HG02970 (cell line): Measurements from ENCODE around the gene INSYN1.
"Not testable (repeated sequence)": the region's sequence is repeated elsewhere in the genome, so short reads cannot be mapped to it uniquely, and the experiment has no call there.

Experiments used
- ATAC-seq: cut with Tn5 transposase; IDR thresholded peaks from one replicate; pipeline ENCODE4 v1.9.1; 2021; ENCODE audit warnings: mild to moderate bottlenecking, moderate library complexity, moderate number of reproducible peaks; ENCODE audit not compliant: unreplicated experiment, low FRiP score

INSYN1 gene

GRCh38 chr15:73750951-73751350 lies 2.2 kb downstream of the INSYN1 start:
- ATAC-seq = no peak

DNA sequence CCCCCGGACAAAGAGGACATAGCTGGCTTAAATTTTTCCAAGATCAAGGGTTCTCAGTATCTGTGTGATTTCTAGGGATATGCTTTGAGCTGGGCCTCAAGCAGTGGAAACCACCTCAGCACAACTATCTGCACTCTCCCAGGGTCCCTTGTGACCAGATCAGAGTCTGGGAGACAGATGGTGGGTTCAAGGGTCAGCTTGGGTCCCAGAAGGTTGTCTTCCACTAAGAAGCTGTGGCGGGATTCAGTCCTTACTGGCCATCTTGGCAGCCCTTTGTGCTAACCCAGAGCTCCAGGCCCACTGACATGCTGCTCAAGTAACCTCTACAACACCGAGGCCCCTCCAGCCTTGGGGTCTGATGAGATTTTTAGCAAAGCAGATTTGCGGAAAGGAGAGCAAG lies 2.7 kb downstream of the INSYN1 start:
- no peak for ATAC-seq

- ATAC-seq = no peak
These were observed 3.2 kb downstream of the INSYN1 start for GRCh38 chr15:73749971-73750370.

GRCh38 chr15:73749533-73749932 lies 3.6 kb downstream of the INSYN1 start:
- no peak for ATAC-seq

- no peak for ATAC-seq
These were observed 4.4 kb downstream of the INSYN1 start for GRCh38 chr15:73748730-73749129.

GRCh38 chr15:73747847-73748590 lies 5.1 kb downstream of the INSYN1 start:
- ATAC-seq = no peak

- ATAC-seq = no peak
These were observed 6.3 kb downstream of the INSYN1 start for GRCh38 chr15:73746883-73747282.

DNA sequence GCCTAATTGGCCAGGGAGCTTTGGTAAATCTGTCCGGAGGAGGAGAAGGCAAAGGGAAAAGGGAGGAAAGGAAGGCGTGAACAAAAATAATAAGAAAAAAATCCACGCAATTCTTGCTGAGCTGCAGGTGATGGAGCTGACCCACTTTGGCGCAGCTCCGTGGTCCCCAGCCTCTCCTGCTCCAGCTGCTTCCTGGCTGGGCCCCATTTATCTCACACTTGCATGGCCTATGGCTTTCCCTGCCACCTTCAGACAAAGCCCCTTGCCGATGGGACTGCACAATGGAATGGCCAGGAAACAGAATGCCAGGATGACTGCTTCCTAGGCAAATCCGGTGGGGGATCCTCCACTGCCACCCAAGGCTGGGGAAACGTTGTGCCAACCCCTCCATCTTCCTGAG lies 6.9 kb downstream of the INSYN1 start:
- ATAC-seq = no peak

DNA sequence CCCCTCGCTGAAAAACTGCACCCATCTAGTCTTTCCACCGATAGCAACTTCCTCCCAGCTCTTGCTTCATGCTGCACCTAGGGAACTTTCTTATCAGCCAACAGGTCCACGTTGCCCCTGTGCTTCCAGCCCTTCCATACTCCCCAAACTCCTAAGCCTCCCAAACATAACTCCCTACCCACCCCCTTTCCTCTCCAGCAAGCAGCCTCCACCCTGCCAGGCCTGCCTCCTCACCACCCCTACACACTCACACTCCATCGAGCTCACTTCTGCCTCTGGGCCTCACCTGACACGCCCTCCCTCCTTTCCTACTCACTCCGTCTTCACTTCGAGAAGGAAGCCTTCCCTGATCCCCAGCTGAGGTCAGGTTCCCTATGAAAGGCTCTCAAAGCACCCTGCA lies 8.1 kb downstream of the INSYN1 start:
- no peak for ATAC-seq

DNA sequence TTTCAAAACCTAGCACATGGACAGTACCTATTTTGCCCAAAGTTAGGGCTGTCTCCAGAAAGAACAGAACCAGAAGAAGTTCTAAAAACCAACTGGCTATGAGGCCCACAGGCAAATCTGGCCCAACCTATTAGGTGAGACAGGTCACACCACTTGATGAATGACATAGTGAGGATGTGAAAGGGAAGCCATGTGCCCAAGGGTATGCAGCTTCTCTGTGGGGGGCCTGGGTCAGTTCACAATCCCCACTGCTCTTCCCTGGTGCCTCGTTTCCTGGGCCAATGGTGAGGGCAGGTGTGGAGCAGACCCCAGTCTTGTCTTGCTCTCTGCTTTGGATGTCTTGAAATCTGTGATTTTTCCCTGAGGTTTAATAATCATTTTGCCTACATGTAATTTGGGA lies 8.9 kb downstream of the INSYN1 start:
- ATAC-seq = no peak

GRCh38 chr15:73741321-73741836 lies 11.8 kb downstream of the INSYN1 start:
- ATAC-seq = no peak

- ATAC-seq = no peak
These were observed 12.8 kb downstream of the INSYN1 start for GRCh38 chr15:73740152-73741048.

- ATAC-seq = no peak
These were observed 15.6 kb downstream of the INSYN1 start for GRCh38 chr15:73737535-73737934.

DNA sequence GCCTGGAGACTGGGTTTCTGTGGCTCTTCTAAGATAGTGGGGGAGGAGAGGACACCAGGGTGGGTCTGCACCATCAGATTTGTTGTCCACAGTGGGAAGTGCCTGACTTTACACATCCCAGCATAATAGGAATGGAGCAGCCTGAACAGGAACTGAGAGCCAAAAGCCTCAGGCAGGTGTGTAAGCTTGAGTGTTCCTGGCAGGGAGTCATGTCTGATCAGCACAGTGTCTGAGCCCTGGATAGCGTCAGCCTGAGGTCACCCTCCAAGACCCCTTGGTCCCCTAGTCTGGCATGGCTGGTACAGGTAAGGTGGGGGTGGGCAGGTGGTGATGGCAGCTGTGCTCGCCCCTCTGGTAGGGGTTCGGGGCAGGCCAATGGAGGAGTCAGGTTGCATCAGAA lies 20.2 kb downstream of the INSYN1 start:
- ATAC-seq = no peak

DNA sequence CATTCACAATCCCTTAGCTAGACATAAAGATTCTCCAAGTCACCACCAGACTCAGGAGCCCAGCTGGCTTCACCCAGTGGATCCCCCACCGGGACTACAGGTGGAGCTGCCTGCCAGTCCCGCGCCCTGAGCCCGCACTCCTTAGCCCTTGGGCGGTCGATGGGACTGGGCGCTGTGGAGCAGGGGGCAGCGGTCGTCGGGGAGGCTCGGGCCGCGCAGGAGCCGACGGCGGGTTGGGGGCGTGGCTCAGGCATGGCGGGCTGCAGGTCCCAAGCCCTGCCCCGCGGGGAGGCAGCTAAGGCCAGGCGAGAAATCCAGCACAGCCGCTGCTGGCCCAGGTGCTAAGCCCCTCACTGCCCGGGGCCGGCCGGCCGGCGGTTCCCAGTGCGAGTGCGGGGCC lies 21.1 kb downstream of the INSYN1 start:
- not testable (repeated sequence) for ATAC-seq

DNA sequence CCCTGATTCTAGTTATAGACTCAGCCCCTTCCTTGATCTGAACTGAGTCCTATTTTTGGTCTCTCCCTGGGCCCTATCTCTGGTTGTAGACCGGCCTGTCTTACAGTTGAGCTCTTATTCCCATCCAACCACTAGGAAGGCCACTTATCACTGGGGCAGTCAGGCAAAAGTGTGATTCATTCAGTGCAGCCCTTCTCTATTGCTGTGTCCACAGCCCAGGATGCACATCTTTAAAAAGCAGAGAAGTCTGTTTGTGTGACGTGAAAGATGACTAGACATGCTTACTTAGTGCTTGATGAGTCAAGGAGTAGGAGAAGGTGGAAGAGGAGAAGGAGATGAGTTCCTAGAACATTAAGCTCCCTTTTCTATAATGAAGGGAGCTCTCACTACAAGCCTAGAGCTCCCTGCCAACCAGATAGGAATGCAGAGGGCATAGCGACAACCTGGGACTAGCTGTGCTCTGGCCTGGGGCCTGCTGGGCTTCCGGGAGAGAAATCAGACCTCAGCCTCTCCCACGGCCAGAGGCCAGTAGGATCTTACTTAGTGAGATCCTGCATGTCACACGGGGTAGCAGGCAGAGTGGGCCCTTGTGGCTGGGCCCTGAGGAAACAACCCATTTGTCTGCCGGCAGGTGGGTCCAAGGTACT lies 25.7 kb downstream of the INSYN1 start:
- no peak for ATAC-seq

DNA sequence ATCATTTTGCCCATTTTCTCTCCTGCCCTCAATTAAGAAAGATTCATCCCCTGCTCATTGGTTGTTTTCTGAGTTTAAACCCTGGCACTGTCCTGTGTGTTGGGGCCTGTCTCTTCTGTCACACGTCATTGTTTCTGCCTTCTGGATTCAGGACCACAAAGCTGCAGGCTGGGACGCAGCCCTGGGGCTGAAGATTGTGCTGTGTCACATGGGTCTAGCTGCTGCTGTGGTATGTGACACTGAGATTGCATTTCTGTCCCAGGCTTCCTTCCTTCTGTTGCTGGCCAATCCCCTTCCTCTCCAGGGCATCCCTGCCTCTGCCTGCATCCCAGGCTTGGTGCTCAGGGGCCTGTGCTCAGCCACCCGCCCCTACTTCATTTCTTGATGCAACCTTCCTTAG lies 28.9 kb downstream of the INSYN1 start:
- no peak for ATAC-seq

DNA sequence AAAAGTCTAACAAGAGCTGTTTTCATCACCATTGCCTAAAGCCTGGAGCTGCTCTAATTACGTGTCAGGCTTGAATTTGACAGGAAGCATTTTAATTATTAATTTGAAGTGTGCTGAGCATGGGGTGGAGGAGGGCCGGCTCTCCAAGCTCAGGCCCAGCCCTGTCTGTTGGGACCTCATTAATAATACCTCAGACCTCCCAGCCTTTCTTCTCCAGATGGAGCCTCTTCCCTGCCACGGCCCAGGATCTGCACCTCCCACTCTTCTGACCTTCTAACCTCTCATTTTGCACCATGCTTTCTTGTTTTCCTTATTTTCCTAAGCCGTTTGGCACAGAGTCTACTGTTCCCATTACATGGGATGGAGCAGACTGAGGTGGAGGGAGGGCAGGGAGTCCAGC lies 30.0 kb downstream of the INSYN1 start:
- ATAC-seq = no peak

DNA sequence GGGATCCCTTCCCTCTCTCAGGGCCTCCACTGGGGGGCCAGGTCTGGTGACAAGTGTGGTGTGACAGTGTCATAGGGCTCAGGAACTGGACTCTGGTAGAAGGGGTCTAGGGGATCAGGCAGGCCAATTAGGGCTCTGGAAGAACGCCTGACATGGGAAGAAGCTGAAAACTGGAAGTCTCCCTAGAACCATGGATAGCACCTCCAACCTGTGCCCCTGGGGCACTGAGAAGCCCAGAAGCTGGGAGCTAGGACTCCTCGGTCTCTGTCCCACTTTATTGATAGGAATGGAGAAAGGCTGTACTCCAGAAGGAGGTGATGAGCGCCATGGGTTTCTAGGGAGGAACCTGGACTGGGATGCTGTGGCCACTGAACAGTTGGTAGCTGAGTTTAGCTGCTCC lies 30.7 kb downstream of the INSYN1 start:
- no peak for ATAC-seq

- ATAC-seq = no peak
These were observed 34.5 kb downstream of the INSYN1 start for GRCh38 chr15:73718694-73719093.

DNA sequence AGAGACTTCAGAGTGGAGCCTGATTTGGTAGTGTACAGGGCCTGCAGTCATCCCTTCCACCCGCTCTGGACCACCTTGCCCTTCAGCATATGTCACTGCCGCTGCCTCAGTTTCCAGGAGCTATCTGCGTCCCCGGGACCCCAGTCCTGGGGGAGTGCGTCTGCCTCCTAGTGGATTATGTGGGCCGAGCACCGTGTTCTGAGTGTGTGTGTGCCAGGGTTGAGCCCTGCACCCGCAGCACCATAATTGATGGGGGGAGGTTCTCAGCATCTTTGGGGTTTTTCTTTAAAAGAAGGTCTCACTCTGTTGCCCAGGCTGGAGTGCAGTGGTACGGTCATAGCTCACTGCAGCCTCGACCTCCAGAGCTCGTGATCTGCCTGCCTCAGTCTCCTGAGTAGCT lies 35.3 kb downstream of the INSYN1 start:
- no peak for ATAC-seq
